ENCODE data around the gene SLC7A11. TPM values are rescaled to one million over a fixed set of nuclear protein-coding genes. Genes with fewer than 3 reads are reported as not detected.

Gene SLC7A11
- total and polyA plus RNA-seq, 7 experiments from 2014 or later = 0.21 to 2.8 (median 0.54) TPM; not detected in 2

- no peak overlapping the region for H3K4me3 ChIP-seq (ENCODE audit: low read length)
- POLR2A ChIA-PET = no interaction called here
- intact Hi-C loops (cut with micrococcal nuclease) = no loop called here
- H3K36me3 ChIP-seq (ENCODE audit: control insufficient read depth in 2 of 3, insufficient read depth in 3 of 3, low read length in 3 of 3) = no peaks in the 10 kb centered on the region
- no peaks in the 10 kb centered on the region for H3K4me1 ChIP-seq (ENCODE audit: control insufficient read depth in 2 of 2, insufficient read depth in 2 of 2, low read length in 2 of 2)
- peaks cover 0 to 5% (median 0%) of the 10 kb centered on the region in 5 donors for H3K27me3 Mint-ChIP-seq
- H3K27ac Mint-ChIP-seq = no peak overlapping the region
- H3K9me3 ChIP-seq (ENCODE audit: control insufficient read depth in 2 of 3, low read length in 3 of 3) = no peaks in the 10 kb centered on the region
- no peak for DNase-seq
- H3K9me3 Mint-ChIP-seq = peaks cover 0 to 16% (median 1%) of the 10 kb centered on the region in 11 donors
- no peaks in the 10 kb centered on the region for H3K4me1 Mint-ChIP-seq
- CTCF ChIA-PET = no interaction called here
- peaks cover 0 to 2% (median 0%) of the 10 kb centered on the region in 5 donors for H3K36me3 Mint-ChIP-seq
- H3K27ac ChIP-seq (ENCODE audit: low read depth, low read length) = no peak overlapping the region
- no peaks in the 10 kb centered on the region for H3K27me3 ChIP-seq (ENCODE audit: control insufficient read depth in 2 of 2, insufficient read depth in 2 of 2, low read length in 2 of 2)
- ATAC-seq = no peak
- no peak overlapping the region for H3K4me3 Mint-ChIP-seq
Observed at GRCh38 chr4:138118270-138118669, 123.9 kb downstream of the SLC7A11 start.

- POLR2A ChIA-PET = no interaction called here
- no peaks in the 10 kb centered on the region for H3K36me3 Mint-ChIP-seq
- H3K36me3 ChIP-seq (ENCODE audit: control insufficient read depth in 2 of 3, insufficient read depth in 3 of 3, low read length in 3 of 3) = no peaks in the 10 kb centered on the region
- no peaks in the 10 kb centered on the region for H3K4me1 Mint-ChIP-seq
- H3K4me3 Mint-ChIP-seq = no peak overlapping the region
- CTCF ChIA-PET = no interaction called here
- no peaks in the 10 kb centered on the region for H3K27me3 ChIP-seq (ENCODE audit: control insufficient read depth in 2 of 2, insufficient read depth in 2 of 2, low read length in 2 of 2)
- H3K9me3 Mint-ChIP-seq = peaks cover 0 to 5% (median 0%) of the 10 kb centered on the region in 11 donors
- no peak overlapping the region for H3K4me3 ChIP-seq (ENCODE audit: low read length)
- DNase-seq = no peak
- H3K4me1 ChIP-seq (ENCODE audit: control insufficient read depth in 2 of 2, insufficient read depth in 2 of 2, low read length in 2 of 2) = no peaks in the 10 kb centered on the region
- intact Hi-C loops (cut with micrococcal nuclease) = no loop called here
- H3K27ac ChIP-seq (ENCODE audit: low read depth, low read length) = no peak overlapping the region
- peaks cover 0 to 5% (median 0%) of the 10 kb centered on the region in 5 donors for H3K27me3 Mint-ChIP-seq
- H3K27ac Mint-ChIP-seq = no peak overlapping the region
- ATAC-seq = no peak
- no peaks in the 10 kb centered on the region for H3K9me3 ChIP-seq (ENCODE audit: control insufficient read depth in 2 of 3, low read length in 3 of 3)
Observed at GRCh38 chr4:138115053-138115452, 127.1 kb downstream of the SLC7A11 start.

GRCh38 chr4:138114434-138114833 lies 127.7 kb downstream of the SLC7A11 start:
- ATAC-seq (no peak), DNase-seq (no peak)
- Histone ChIP-seq H3K27ac (ENCODE audit: low read depth, low read length) (no peak overlapping the region), H3K27me3 (ENCODE audit: control insufficient read depth in 2 of 2, insufficient read depth in 2 of 2, low read length in 2 of 2) (no peaks in the 10 kb centered on the region), H3K36me3 (ENCODE audit: control insufficient read depth in 2 of 3, insufficient read depth in 3 of 3, low read length in 3 of 3) (no peaks in the 10 kb centered on the region), H3K9me3 (ENCODE audit: control insufficient read depth in 2 of 3, low read length in 3 of 3) (no peaks in the 10 kb centered on the region), H3K4me1 (ENCODE audit: control insufficient read depth in 2 of 2, insufficient read depth in 2 of 2, low read length in 2 of 2) (no peaks in the 10 kb centered on the region), H3K4me3 (ENCODE audit: low read length) (no peak overlapping the region)
- Mint-ChIP-seq H3K4me1 (no peaks in the 10 kb centered on the region), H3K27ac (no peak overlapping the region), H3K27me3 (peaks cover 0 to 5% (median 0%) of the 10 kb centered on the region in 5 donors), H3K9me3 (peaks cover 0 to 3% (median 0%) of the 10 kb centered on the region in 11 donors), H3K4me3 (no peak overlapping the region), H3K36me3 (no peaks in the 10 kb centered on the region)
- POLR2A ChIA-PET = interaction anchor here (0.7 kb wide), 1 partner anchor 102 kb away, joined by 3 read pairs; no protein-coding TSS in a partner anchor
- CTCF ChIA-PET = no interaction called here
- intact Hi-C loops (cut with micrococcal nuclease) = no loop called here

Measured in naive thymus-derived CD4-positive, alpha-beta T cell (primary cell).